ENCODE data around the gene CSNK1G3.

Gene CSNK1G3

DNA sequence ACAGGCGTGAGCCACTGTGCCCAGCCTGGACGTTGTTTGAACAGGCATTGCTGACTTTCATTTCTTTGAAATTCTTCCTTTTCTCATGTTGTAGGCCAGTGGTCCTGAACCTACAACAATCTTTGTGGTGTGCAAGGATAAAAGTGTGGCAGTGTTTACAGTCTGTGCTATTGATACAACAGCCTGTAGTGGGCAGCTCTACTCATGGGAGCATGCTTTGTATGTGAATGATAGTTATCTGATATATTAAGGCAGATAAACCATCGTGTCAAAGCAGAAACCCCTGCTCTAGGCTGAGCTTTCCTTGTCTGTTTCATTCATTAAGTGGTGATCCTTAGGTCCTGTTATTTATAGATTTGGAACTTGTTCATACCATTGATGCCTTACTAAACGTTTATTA is 42.6 kb downstream of the CSNK1G3 start:
- TF ChIP-seq, protein P1, sequence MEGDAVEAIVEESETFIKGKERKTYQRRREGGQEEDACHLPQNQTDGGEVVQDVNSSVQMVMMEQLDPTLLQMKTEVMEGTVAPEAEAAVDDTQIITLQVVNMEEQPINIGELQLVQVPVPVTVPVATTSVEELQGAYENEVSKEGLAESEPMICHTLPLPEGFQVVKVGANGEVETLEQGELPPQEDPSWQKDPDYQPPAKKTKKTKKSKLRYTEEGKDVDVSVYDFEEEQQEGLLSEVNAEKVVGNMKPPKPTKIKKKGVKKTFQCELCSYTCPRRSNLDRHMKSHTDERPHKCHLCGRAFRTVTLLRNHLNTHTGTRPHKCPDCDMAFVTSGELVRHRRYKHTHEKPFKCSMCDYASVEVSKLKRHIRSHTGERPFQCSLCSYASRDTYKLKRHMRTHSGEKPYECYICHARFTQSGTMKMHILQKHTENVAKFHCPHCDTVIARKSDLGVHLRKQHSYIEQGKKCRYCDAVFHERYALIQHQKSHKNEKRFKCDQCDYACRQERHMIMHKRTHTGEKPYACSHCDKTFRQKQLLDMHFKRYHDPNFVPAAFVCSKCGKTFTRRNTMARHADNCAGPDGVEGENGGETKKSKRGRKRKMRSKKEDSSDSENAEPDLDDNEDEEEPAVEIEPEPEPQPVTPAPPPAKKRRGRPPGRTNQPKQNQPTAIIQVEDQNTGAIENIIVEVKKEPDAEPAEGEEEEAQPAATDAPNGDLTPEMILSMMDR (IDR thresholded peaks at IDR 0.05; ENCODE audit: insufficient read depth, low read depth, low read length, missing control alignments): no peak
- no peak overlapping the region for H3K4me3 ChIP-seq (ENCODE audit: low read depth, low read length)
- DNase-seq (ENCODE audit: low read depth): no peak

DNA sequence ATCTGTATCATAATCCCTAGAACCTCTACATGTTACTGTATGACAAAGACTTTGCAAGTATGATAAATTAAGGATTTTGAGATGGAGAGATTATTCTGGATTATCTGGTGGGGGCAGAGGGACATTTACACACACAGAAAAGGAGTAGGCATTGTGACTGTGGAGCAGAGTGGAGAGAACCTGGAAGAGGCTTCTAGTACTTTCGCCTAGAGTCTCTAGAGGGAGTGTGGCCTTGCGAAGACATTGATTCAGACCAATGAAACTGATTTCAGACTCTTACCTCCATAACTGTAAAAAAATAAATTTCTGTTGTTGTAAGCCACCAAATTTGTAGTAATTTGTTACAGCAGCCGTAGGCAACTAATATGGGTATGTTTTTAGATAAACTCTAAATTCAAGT is 45.9 kb downstream of the CSNK1G3 start:
- TF ChIP-seq, protein P1 (IDR thresholded peaks at IDR 0.05; ENCODE audit: insufficient read depth, low read depth, low read length, missing control alignments): no peak
- no peak for DNase-seq (ENCODE audit: low read depth)
- H3K4me3 ChIP-seq (ENCODE audit: low read depth, low read length): no peak overlapping the region

DNA sequence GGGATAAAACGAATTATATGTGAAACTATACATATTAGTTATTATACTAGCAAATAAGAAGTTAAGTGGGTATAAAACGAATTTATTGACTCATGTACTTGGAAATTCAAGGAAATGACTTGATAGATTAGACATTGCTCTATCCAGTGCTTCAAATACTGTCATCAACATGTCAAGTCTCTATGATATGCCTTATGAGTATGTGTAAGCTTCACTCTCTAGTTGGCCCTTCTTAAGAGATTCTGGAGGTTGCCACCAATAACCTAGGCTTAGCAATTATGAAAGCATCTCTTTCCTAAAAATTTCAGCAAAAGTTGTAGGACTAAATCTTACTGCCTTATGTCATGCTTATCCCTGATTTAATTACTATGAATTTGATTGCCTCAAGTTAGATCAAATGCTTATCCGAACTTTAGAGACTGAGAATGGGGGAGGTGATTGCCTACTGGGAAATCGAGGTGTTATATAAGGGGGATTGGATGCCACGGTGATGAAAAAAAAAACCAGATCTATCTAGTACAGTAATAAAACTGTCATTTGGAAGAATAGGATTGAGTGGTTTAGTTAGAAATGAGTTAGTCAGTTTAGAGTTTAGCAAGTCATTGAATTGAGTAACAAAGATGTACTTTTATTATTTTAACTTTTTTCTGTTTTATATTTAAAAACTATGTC is 46.9 kb downstream of the CSNK1G3 start:
- no peak overlapping the region for H3K4me3 ChIP-seq (ENCODE audit: low read depth, low read length)
- DNase-seq (ENCODE audit: low read depth): no peak
- TF ChIP-seq, protein P1 (IDR thresholded peaks at IDR 0.05; ENCODE audit: insufficient read depth, low read depth, low read length, missing control alignments): no peak

DNA sequence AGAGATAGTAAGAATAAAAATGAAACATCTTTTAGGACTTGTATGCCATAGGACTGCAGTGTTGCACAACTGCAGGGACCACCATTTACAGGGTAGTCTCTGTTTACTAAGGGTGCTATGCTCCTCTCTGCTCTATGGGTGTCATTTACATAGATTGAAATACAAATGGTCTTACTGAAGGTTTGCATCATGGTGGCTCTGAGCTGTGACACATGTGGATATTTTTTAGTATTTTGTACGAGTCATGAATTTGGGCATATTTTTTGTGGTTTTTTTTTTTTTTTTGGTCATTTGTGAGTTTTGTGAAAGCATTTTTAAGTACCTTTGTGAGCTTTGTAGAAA is 47.4 kb downstream of the CSNK1G3 start:
- no peak for DNase-seq (ENCODE audit: low read depth)
- H3K4me3 ChIP-seq (ENCODE audit: low read depth, low read length): no peak overlapping the region
- TF ChIP-seq, protein P1 (IDR thresholded peaks at IDR 0.05; ENCODE audit: insufficient read depth, low read depth, low read length, missing control alignments): no peak

DNA sequence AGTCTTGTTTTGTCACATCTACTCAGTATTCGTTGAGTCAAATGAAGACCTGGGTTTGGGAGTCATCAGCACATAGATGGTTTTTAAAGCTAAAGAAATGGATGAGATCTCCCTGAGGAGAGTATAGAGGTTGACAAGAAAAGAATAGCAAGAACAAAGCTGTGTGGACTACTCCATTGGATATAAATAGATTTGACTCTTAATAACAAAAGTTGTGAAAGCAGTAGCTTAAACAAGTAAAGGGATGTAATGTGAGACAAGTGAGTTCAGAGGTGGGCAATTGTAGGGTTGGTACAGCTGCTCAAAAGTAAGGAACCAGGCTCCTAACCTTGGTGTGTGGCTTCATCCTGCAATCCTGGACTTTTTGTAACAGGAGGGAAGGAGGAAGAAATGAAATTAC is 49.3 kb downstream of the CSNK1G3 start:
- no peak for DNase-seq (ENCODE audit: low read depth)
- H3K4me3 ChIP-seq (ENCODE audit: low read depth, low read length): no peak overlapping the region
- TF ChIP-seq, protein P1 (IDR thresholded peaks at IDR 0.05; ENCODE audit: insufficient read depth, low read depth, low read length, missing control alignments): no peak

DNA sequence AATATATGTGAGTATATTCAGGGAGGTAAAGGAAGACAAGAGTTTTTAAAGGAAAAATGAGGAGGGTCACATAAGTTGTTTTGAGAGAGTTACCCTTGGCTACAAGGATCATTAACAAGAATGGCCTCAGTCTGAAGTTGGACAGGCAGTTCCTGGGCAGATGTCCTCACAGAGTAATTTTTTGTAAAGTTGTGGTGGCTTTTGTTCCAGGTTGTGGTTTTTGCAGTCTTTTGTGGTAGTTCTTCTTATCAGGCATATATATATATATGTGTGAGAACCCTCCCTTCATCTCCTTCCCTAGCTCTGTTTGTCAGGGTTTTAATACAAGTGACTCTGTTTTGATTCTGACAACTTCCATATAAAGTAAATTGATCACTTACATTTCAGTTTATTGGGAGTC is 60.0 kb downstream of the CSNK1G3 start:
- no peak overlapping the region for H3K4me3 ChIP-seq (ENCODE audit: low read depth, low read length)
- DNase-seq (ENCODE audit: low read depth): peak; percentile 14
- TF ChIP-seq, protein P1 (IDR thresholded peaks at IDR 0.05; ENCODE audit: insufficient read depth, low read depth, low read length, missing control alignments): no peak

DNA sequence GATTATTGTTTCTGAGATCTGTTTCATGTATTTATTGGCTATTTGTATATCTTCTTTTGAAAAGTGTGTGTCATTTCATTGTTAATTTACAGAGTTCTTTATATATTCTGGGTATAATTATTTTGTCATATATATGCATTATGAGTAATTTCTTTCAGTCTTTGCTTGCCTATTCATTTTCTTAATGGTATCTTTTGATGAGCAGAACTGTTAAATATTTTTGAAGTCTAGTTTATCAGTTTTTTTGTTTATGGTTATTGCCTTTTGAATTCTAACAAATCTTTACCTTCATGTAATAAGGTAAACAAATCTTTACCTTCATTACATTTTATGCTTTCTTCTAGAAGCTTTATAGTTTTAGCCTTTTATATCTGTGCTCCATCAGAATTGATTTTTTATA is 66.4 kb downstream of the CSNK1G3 start:
- H3K4me3 ChIP-seq (ENCODE audit: low read depth, low read length): no peak overlapping the region
- DNase-seq (ENCODE audit: low read depth): no peak
- TF ChIP-seq, protein P1 (IDR thresholded peaks at IDR 0.05; ENCODE audit: insufficient read depth, low read depth, low read length, missing control alignments): no peak

Measured in GM12865 (cell line).